ENCODE measurements around the gene GRM8.

GRCh38 chr7:127189886-127190285 is 62.9 kb downstream of the GRM8 start:
- TF ChIP-seq ZNF211 (tag by site-specific recombination; IDR thresholded peaks at IDR 0.05; ENCODE audit: low read depth) (no peak), CTCF (tag by site-specific recombination; IDR thresholded peaks at IDR 0.05) (no peak), KLF9 (tag by site-specific recombination; IDR thresholded peaks at IDR 0.05; ENCODE audit: low read depth) (no peak), SETDB1 (IDR thresholded peaks at IDR 0.05; ENCODE audit: insufficient read length, low read length) (no peak), ZNF354C (tag by site-specific recombination; IDR thresholded peaks at IDR 0.05; ENCODE audit: borderline replicate concordance, low read depth) (no peak), ZNF449 (tag by site-specific recombination; IDR thresholded peaks at IDR 0.05) (no peak), SP7 (tag by site-specific recombination; IDR thresholded peaks at IDR 0.05) (no peak)
- TF ChIP-seq, protein P1, sequence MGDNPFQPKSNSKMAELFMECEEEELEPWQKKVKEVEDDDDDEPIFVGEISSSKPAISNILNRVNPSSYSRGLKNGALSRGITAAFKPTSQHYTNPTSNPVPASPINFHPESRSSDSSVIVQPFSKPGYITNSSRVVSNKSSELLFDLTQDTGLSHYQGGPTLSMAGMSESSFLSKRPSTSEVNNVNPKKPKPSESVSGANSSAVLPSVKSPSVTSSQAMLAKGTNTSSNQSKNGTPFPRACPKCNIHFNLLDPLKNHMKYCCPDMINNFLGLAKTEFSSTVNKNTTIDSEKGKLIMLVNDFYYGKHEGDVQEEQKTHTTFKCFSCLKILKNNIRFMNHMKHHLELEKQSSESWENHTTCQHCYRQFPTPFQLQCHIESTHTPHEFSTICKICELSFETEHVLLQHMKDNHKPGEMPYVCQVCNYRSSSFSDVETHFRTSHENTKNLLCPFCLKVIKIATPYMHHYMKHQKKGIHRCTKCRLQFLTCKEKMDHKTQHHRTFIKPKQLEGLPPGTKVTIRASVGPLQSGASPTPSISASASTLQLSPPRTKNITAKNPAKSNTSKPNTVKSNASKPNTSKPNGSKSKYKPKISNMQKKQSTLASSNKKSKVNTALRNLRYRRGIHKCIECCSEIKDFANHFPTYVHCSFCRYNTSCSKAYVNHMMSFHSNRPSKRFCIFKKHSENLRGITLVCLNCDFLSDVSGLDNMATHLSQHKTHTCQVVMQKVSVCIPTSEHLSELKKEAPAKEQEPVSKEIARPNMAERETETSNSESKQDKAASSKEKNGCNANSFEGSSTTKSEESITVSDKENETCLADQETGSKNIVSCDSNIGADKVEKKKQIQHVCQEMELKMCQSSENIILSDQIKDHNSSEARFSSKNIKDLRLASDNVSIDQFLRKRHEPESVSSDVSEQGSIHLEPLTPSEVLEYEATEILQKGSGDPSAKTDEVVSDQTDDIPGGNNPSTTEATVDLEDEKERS (tag by site-specific recombination; IDR thresholded peaks at IDR 0.05), result no peak
- TF ChIP-seq, protein P2, sequence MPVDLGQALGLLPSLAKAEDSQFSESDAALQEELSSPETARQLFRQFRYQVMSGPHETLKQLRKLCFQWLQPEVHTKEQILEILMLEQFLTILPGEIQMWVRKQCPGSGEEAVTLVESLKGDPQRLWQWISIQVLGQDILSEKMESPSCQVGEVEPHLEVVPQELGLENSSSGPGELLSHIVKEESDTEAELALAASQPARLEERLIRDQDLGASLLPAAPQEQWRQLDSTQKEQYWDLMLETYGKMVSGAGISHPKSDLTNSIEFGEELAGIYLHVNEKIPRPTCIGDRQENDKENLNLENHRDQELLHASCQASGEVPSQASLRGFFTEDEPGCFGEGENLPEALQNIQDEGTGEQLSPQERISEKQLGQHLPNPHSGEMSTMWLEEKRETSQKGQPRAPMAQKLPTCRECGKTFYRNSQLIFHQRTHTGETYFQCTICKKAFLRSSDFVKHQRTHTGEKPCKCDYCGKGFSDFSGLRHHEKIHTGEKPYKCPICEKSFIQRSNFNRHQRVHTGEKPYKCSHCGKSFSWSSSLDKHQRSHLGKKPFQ (tag by site-specific recombination; IDR thresholded peaks at IDR 0.05), result no peak
